Measurements from ENCODE around the gene MIGA1. TPM values are rescaled to one million over a fixed set of nuclear protein-coding genes. Genes with fewer than 3 reads are reported as not detected.
A peak's percentile ranks its signal among the peaks of the same experiment; 100 is the strongest.

MIGA1 gene
- total and polyA plus RNA-seq, 2 of the 4 experiments (the other 2 are of a cell fraction), result 5.7 to 16.3 TPM

- Histone ChIP-seq H3K9ac (ENCODE audit: low read depth, low read length) (peak within 1 kb of the TSS; percentile 98), H3K4me1 (ENCODE audit: control insufficient read depth, insufficient read depth, low read length) (peaks cover 9% of the 10 kb centered on the region), H3K56ac (ENCODE audit: extremely low read depth, insufficient read depth, low read length) (peak within 1 kb of the TSS; percentile 100), H3K23ac (ENCODE audit: low read depth, low read length) (peak within 1 kb of the TSS; percentile 100), H3K4me2 (ENCODE audit: low read depth, low read length) (peak within 1 kb of the TSS; percentile 80), H2AK5ac (ENCODE audit: low read depth, low read length) (peak within 1 kb of the TSS; percentile 98), H4K91ac (ENCODE audit: insufficient read depth, low read depth, low read length) (peak within 1 kb of the TSS; percentile 100), H2BK120ac (ENCODE audit: low read depth, low read length) (peak within 1 kb of the TSS; percentile 99), H3K18ac (ENCODE audit: low read depth, low read length) (peak within 1 kb of the TSS; percentile 99), H2BK20ac (ENCODE audit: low read depth, low read length) (peak within 1 kb of the TSS; percentile 93), H4K8ac (ENCODE audit: low read depth in 2 of 2, low read length in 2 of 2) (peak within 1 kb of the TSS; percentile 85 to 97), H2BK15ac (ENCODE audit: low read depth, low read length) (peak within 1 kb of the TSS; percentile 95), H3K4me3 (ENCODE audit: insufficient read depth, low read depth, low read length) (peak within 1 kb of the TSS; percentile 98), H3K4ac (ENCODE audit: low read depth, low read length) (peak within 1 kb of the TSS; percentile 100), H3K79me1 (ENCODE audit: low read depth in 1 of 2, low read length in 2 of 2) (peaks cover 16 to 43% of the 10 kb centered on the region in 2 experiments; a peak in 3 of 4 replicates), H2AFZ (replicated peaks; ENCODE audit: low read length, poor library complexity) (peak within 1 kb of the TSS; percentile 95), H3K27me3 (ENCODE audit: control insufficient read depth, insufficient read depth, low read length) (no peaks in the 10 kb centered on the region), H3K36me3 (ENCODE audit: control insufficient read depth, insufficient read depth, low read length) (peaks cover 6% of the 10 kb centered on the region), H2BK5ac (ENCODE audit: low read depth, low read length, poor library complexity, severe bottlenecking) (peak within 1 kb of the TSS; percentile 98), H3K14ac (replicated peaks; ENCODE audit: low read depth, low read length) (peak within 1 kb of the TSS; percentile 100), H4K5ac (ENCODE audit: low read depth, low read length) (peak within 1 kb of the TSS; percentile 99), H3K9me1 (ENCODE audit: insufficient read depth, low read length) (no peaks in the 10 kb centered on the region), H3K27ac (ENCODE audit: insufficient read depth, low read length) (peak within 1 kb of the TSS; percentile 99), H4K20me1 (ENCODE audit: insufficient read depth, low read length) (peaks cover 4% of the 10 kb centered on the region; the same call in 1 of the 2 replicates), H3K9me3 (ENCODE audit: control insufficient read depth, insufficient read depth, low read length) (no peaks in the 10 kb centered on the region), H2AK9ac (replicated peaks; ENCODE audit: low read depth, low read length, poor library complexity) (peak within 1 kb of the TSS; percentile 100)
- WGBS, 2 experiments (ENCODE audit: extremely low coverage in 2 of 2, insufficient read length in 1 of 2), result no CpG with 5 or more reads among the region's 36 CpGs
- ChIA-PET CTCF (interaction anchor here (0.8 to 1.6 kb wide), 3 partner anchors 11 to 62 kb away, joined by 3 to 4 read pairs (median 4); no protein-coding TSS in a partner anchor), POLR2A (ENCODE audit: unreplicated experiment) (interaction anchor here (0.5 to 1.4 kb wide), 4 partner anchors 14 to 214 kb away, joined by 3 to 9 read pairs (median 4); partner anchors contain the start of gene MIGA1)
- in situ Hi-C loops (cut with MboI; ENCODE audit: low sequenced_read_pairs) (no loop called here), dilution Hi-C loops (cut with HindIII; ENCODE audit: low sequenced_read_pairs, unreplicated experiment) (no loop called here), intact Hi-C loops (cut with micrococcal nuclease) (loop anchor here (2.0 kb wide), 2 partner anchors 55 to 129 kb away; partner anchors contain the start of gene USP33)
- TF ChIP-seq CHD1 (IDR thresholded peaks at IDR 0.05; ENCODE audit: low read depth, low read length), result no peak
- TF ChIP-seq MAZ (IDR thresholded peaks at IDR 0.05; ENCODE audit: borderline replicate concordance, low read depth, low read length), result peak; percentile 41; the same call in 1 of the 2 replicates
- ATAC-seq (ENCODE audit: low read depth), result peak; percentile 74
- BruUV-seq (replicated peaks), result no TSS peak
- peak; percentile 79 for DNase-seq
Observed at GRCh38 chr1:77888081-77888780, 108.8 kb downstream of the MIGA1 start, which contains the start of gene NEXN. Gene NEXN, plus strand, starts transcription at chr1:77888624. Its CDS starts 27,483 bp downstream, at chr1:77916107.

Measured in IMR-90 (cell line).